ENCODE measurements around the gene STIP1. TPM values are rescaled to one million over a fixed set of nuclear protein-coding genes. Genes with fewer than 3 reads are reported as not detected.

STIP1 gene
- total and polyA plus RNA-seq, 2 of the 4 experiments (the other 2 are of a cell fraction) = 201 to 489 TPM

DNA sequence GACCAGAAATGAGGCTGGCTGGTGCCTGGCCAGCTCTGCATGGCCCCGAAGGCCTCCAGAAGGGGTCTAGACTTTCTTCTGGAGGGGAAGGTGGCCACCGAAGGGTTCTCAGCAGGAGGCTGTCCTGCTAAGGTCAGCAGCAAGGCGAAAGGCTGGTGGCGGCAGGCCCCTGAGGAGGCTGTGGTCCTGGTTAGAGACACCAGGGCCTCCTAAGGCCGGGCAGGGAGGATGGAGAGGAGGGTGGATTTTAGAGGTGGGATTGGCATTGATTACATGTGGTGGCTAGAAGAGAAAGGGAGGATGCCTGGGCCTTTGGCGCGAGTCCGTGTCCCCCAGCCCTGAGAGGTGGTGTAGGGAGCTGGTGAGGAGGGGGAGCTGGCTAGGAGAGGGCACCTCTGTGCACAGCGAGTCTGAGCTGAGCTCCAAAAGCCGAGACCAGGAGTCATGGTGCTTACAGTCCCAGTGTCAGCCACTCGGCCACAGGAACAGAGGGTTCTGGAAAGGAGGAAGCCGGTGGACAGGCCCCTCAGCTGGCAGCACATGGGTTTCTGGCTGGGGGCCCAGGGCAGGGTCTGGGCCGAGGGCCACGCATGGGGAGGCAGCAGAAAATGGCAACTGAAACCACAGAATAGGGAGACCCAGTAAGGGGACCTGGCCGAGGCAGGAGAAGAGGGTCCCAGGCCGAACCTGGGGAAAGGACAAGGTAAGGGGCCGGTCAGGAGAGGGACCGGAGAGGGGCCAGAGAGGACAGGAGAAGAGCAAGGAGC lies 23.0 kb downstream of the STIP1 start:
- ATAC-seq (ENCODE audit: low read depth) = no peak
- H3K79me1 ChIP-seq (ENCODE audit: low read depth in 1 of 2, low read length in 2 of 2) = peaks cover 0 to 20% of the 10 kb centered on the region in 2 experiments; a peak in 2 of 4 replicates

More for the DNA sequence above, 23.0 kb downstream of the STIP1 start:
- H3K4me3 ChIP-seq (ENCODE audit: insufficient read depth, low read depth, low read length) = no peak overlapping the region
- H3K9ac ChIP-seq (ENCODE audit: low read depth, low read length) = no peak overlapping the region
- no peak overlapping the region for H4K5ac ChIP-seq (ENCODE audit: low read depth, low read length)
- dilution Hi-C loops (cut with HindIII; ENCODE audit: low sequenced_read_pairs, unreplicated experiment) (no loop called here), in situ Hi-C loops (cut with MboI; ENCODE audit: low sequenced_read_pairs) (no loop called here), intact Hi-C loops (cut with micrococcal nuclease) (loop anchor here (10.0 kb wide), 1 partner anchor 446 kb away; no protein-coding TSS in a partner anchor)
- no peaks in the 10 kb centered on the region for H3K27me3 ChIP-seq (ENCODE audit: control insufficient read depth, insufficient read depth, low read length)
- peaks cover 10% of the 10 kb centered on the region for H3K4me1 ChIP-seq (ENCODE audit: control insufficient read depth, insufficient read depth, low read length)
- H3K27ac ChIP-seq (ENCODE audit: insufficient read depth, low read length) = no peak overlapping the region
- no peak overlapping the region for H3K4me2 ChIP-seq (ENCODE audit: low read depth, low read length)
- H2AK9ac ChIP-seq (replicated peaks; ENCODE audit: low read depth, low read length, poor library complexity) = peak overlapping the region; percentile 26
- DNase-seq = no peak
- H3K9me1 ChIP-seq (ENCODE audit: insufficient read depth, low read length) = no peaks in the 10 kb centered on the region; the same call in 1 of the 2 replicates
- no peak overlapping the region for H3K14ac ChIP-seq (replicated peaks; ENCODE audit: low read depth, low read length)
- H3K9me3 ChIP-seq (ENCODE audit: control insufficient read depth, insufficient read depth, low read length) = no peaks in the 10 kb centered on the region
- H2BK5ac ChIP-seq (ENCODE audit: low read depth, low read length, poor library complexity, severe bottlenecking) = no peak overlapping the region
- no peak overlapping the region for H3K4ac ChIP-seq (ENCODE audit: low read depth, low read length)
- ChIA-PET POLR2A (ENCODE audit: unreplicated experiment) (no interaction called here), CTCF (no interaction called here)
- no peak overlapping the region for H2BK20ac ChIP-seq (ENCODE audit: low read depth, low read length)
- H2AK5ac ChIP-seq (ENCODE audit: low read depth, low read length) = no peak overlapping the region; the same call in 1 of the 2 replicates
- TF ChIP-seq NFE2L2 (IDR thresholded peaks at IDR 0.05; ENCODE audit: low read depth, low read length) = no peak
- no peak for TF ChIP-seq MAZ (IDR thresholded peaks at IDR 0.05; ENCODE audit: borderline replicate concordance, low read depth, low read length)
- TF ChIP-seq BHLHE40 (IDR thresholded peaks at IDR 0.05; ENCODE audit: low read depth, low read length) = no peak
- TF ChIP-seq MXI1 (IDR thresholded peaks at IDR 0.05; ENCODE audit: borderline replicate concordance, low read depth, low read length) = no peak
- no peak for TF ChIP-seq FOS (IDR thresholded peaks at IDR 0.05; ENCODE audit: low read depth, low read length)
- TF ChIP-seq, protein P1, sequence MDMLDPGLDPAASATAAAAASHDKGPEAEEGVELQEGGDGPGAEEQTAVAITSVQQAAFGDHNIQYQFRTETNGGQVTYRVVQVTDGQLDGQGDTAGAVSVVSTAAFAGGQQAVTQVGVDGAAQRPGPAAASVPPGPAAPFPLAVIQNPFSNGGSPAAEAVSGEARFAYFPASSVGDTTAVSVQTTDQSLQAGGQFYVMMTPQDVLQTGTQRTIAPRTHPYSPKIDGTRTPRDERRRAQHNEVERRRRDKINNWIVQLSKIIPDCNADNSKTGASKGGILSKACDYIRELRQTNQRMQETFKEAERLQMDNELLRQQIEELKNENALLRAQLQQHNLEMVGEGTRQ (IDR thresholded peaks at IDR 0.05; ENCODE audit: low read depth, low read length) = no peak
- H2BK15ac ChIP-seq (ENCODE audit: low read depth, low read length) = no peak overlapping the region
- 80% methylated on average over 17 of the region's 18 CpGs; no CpG with 5 or more reads in 1 of the 2 experiments for WGBS, 2 experiments (ENCODE audit: extremely low coverage in 2 of 2, insufficient read length in 1 of 2)
- H4K91ac ChIP-seq (ENCODE audit: insufficient read depth, low read depth, low read length) = no peak overlapping the region
- H2AFZ ChIP-seq (replicated peaks; ENCODE audit: low read length, poor library complexity) = no peak overlapping the region
- H3K36me3 ChIP-seq (ENCODE audit: control insufficient read depth, insufficient read depth, low read length) = peaks cover 20% of the 10 kb centered on the region
- H4K20me1 ChIP-seq (ENCODE audit: insufficient read depth, low read length) = peaks cover 8% of the 10 kb centered on the region; the same call in 1 of the 2 replicates
- no peak overlapping the region for H3K23ac ChIP-seq (ENCODE audit: low read depth, low read length)
- H3K56ac ChIP-seq (ENCODE audit: extremely low read depth, insufficient read depth, low read length) = no peak overlapping the region
- no peak overlapping the region for H2BK120ac ChIP-seq (ENCODE audit: low read depth, low read length)
- H3K18ac ChIP-seq (ENCODE audit: low read depth, low read length) = no peak overlapping the region
- BruUV-seq (replicated peaks) = no TSS peak
- H4K8ac ChIP-seq (ENCODE audit: low read depth in 2 of 2, low read length in 2 of 2) = no peak overlapping the region
